ENCODE measurements around the gene GLYATL1.

Gene GLYATL1

DNA sequence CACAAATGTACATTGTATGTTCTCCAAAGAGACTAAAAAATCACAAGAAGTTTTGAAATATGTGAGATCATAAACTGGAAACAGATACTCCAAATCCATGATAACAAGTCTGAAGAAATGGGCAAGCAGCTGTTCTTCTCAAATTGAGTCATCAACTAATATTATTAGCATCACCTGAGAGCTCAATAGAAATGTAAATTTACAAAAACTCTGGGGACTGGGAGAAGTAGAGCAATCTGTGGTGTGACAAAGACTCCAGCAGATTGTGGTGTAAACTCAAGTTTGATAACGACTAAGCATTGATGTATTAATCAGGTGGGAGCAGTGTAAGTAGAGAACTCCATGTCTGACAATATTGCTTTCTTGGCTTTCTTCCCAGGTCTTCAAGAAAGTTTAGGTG, 53.2 kb downstream of the GLYATL1 start:
- peaks cover 0 to 2% of the 10 kb centered on the region in 2 donors for H3K9me3 ChIP-seq (replicated peaks in 1 of 2; ENCODE audit: control insufficient read depth in 2 of 2, insufficient read depth in 1 of 2, low read depth in 1 of 2, low read length in 2 of 2)
- no peak overlapping the region for H2BK5ac ChIP-seq (ENCODE audit: low read length)
- no peak overlapping the region for H3K9ac ChIP-seq (ENCODE audit: low read depth, low read length, poor library complexity)
- no peak overlapping the region for H4K8ac ChIP-seq (ENCODE audit: low read depth, low read length)
- H2BK12ac ChIP-seq (ENCODE audit: low read length): no peak overlapping the region
- H3K27me3 ChIP-seq (ENCODE audit: control insufficient read depth in 3 of 3, insufficient read depth in 3 of 3, low read depth in 1 of 3, low read length in 3 of 3): peaks cover 0 to 9% (median 0%) of the 10 kb centered on the region in 3 experiments
- no peak overlapping the region for H3K27ac ChIP-seq (replicated peaks; ENCODE audit: low read length)
- H3K18ac ChIP-seq (ENCODE audit: low read length): no peak overlapping the region
- H3K4me3 ChIP-seq (ENCODE audit: low read length in 2 of 2): no peak overlapping the region
- no peak overlapping the region for H2AFZ ChIP-seq (ENCODE audit: low read length)
- no peak overlapping the region for H3K4ac ChIP-seq (ENCODE audit: low read length)
- H2BK120ac ChIP-seq (ENCODE audit: low read depth, low read length): no peak overlapping the region
- H3K79me1 ChIP-seq (ENCODE audit: low read depth, low read length): no peaks in the 10 kb centered on the region
- H4K91ac ChIP-seq (ENCODE audit: low read depth, low read length, poor library complexity): no peak overlapping the region
- H3K14ac ChIP-seq (ENCODE audit: low read length): no peak overlapping the region
- no peak overlapping the region for H2BK15ac ChIP-seq (ENCODE audit: low read length)
- no peaks in the 10 kb centered on the region for H3K4me1 ChIP-seq (ENCODE audit: control insufficient read depth in 2 of 2, insufficient read depth in 1 of 2, low read depth in 1 of 2, low read length in 2 of 2)
- no peaks in the 10 kb centered on the region for H3K36me3 ChIP-seq (replicated peaks in 1 of 2; ENCODE audit: control insufficient read depth in 2 of 2, insufficient read depth in 2 of 2, low read length in 2 of 2)
- H2AK5ac ChIP-seq (ENCODE audit: low read depth, low read length): no peak overlapping the region
- H3K23ac ChIP-seq (ENCODE audit: low read depth, low read length, poor library complexity): no peak overlapping the region
- no peak for DNase-seq (ENCODE audit: low spot score)
- WGBS, 2 donors (ENCODE audit: extremely low coverage in 2 of 2, insufficient read length in 2 of 2, insufficient replicate concordance in 1 of 2): no CpG with 5 or more reads among the region's 1 CpG
- H3K4me2 ChIP-seq (ENCODE audit: insufficient read depth, low read length, poor library complexity, severe bottlenecking): no peak overlapping the region

DNA sequence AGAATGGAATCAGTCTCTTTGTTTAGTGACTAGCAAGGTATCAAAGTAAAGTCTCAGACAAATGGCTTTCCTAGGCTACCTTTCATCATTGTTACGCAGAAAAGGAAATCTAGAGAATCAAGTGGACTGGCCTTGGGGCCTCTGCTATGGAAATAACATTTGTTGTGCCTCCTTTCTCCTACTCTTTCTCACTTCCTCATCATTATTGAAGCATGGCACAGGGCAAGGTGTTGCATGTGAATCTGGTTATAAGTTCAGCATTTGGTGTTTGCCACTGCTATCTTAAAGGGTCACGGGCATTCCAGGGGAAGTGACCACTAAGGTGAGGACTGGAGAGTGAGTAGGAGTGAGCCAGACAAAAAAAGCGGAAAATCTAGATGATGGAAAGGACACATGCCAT, 54.9 kb downstream of the GLYATL1 start:
- Histone ChIP-seq H2AFZ (ENCODE audit: low read length) (no peak overlapping the region), H3K4me2 (ENCODE audit: insufficient read depth, low read length, poor library complexity, severe bottlenecking) (no peak overlapping the region), H4K8ac (ENCODE audit: low read depth, low read length) (no peak overlapping the region), H3K23ac (ENCODE audit: low read depth, low read length, poor library complexity) (no peak overlapping the region), H3K36me3 (replicated peaks in 1 of 2; ENCODE audit: control insufficient read depth in 2 of 2, insufficient read depth in 2 of 2, low read length in 2 of 2) (no peaks in the 10 kb centered on the region), H2BK120ac (ENCODE audit: low read depth, low read length) (no peak overlapping the region), H3K27ac (replicated peaks; ENCODE audit: low read length) (no peak overlapping the region), H3K9ac (ENCODE audit: low read depth, low read length, poor library complexity) (no peak overlapping the region), H3K79me1 (ENCODE audit: low read depth, low read length) (no peaks in the 10 kb centered on the region), H3K4me1 (ENCODE audit: control insufficient read depth in 2 of 2, insufficient read depth in 1 of 2, low read depth in 1 of 2, low read length in 2 of 2) (no peaks in the 10 kb centered on the region), H3K14ac (ENCODE audit: low read length) (no peak overlapping the region), H3K27me3 (ENCODE audit: control insufficient read depth in 3 of 3, insufficient read depth in 3 of 3, low read depth in 1 of 3, low read length in 3 of 3) (peaks cover 0 to 9% (median 0%) of the 10 kb centered on the region in 3 experiments), H3K18ac (ENCODE audit: low read length) (no peak overlapping the region), H2BK15ac (ENCODE audit: low read length) (no peak overlapping the region), H2BK12ac (ENCODE audit: low read length) (no peak overlapping the region), H3K9me3 (replicated peaks in 1 of 2; ENCODE audit: control insufficient read depth in 2 of 2, insufficient read depth in 1 of 2, low read depth in 1 of 2, low read length in 2 of 2) (peaks cover 0 to 2% of the 10 kb centered on the region in 2 donors), H2AK5ac (ENCODE audit: low read depth, low read length) (no peak overlapping the region), H2BK5ac (ENCODE audit: low read length) (no peak overlapping the region), H3K4ac (ENCODE audit: low read length) (no peak overlapping the region), H4K91ac (ENCODE audit: low read depth, low read length, poor library complexity) (no peak overlapping the region), H3K4me3 (ENCODE audit: low read length in 2 of 2) (no peak overlapping the region)
- no peak for DNase-seq (ENCODE audit: low spot score)
- WGBS, 2 donors (ENCODE audit: extremely low coverage in 2 of 2, insufficient read length in 2 of 2, insufficient replicate concordance in 1 of 2): no CpG with 5 or more reads among the region's 3 CpGs

DNA sequence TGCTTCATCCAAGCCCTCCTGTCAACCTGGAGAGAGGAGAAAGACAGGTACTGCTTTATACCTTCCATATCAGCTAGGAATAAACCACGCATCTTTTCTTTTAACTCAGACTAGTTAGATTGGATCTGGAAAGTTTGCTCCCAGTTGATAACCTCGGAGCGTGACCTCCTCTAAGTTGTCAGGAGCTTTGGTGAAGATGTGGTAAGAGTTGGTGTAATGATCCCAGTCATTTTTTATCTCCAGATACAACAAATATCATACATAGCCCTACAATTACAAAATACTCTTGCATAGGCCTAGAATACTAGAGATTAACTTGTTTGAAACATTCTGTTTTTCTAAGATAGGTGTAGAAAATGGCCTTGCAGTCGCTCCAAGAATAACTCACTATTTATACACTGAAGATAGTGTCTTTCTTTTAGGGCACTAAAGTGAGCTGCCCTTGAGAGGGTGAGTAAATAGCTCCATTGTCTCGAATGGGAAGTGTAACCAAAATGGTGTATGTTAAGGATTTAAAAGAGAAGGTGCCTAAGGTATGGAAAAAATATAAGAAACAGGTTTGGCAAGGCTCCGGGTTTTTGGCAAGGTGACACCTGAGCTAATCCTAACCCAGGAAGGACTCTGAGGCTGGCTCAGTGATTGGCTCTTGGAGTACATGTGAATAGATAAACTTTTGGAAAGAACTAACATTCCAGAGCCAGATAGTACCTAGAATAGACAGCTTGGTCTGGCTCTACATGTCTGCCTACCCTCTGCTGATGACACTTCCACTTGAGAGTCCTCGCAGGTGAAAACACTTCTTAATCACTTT, 59.4 kb downstream of the GLYATL1 start:
- Histone ChIP-seq H3K79me1 (ENCODE audit: low read depth, low read length) (no peaks in the 10 kb centered on the region), H3K9ac (ENCODE audit: low read depth, low read length, poor library complexity) (no peak overlapping the region), H3K27ac (replicated peaks; ENCODE audit: low read length) (no peak overlapping the region), H2BK12ac (ENCODE audit: low read length) (no peak overlapping the region), H3K4me3 (ENCODE audit: low read length in 2 of 2) (no peak overlapping the region), H3K4ac (ENCODE audit: low read length) (no peak overlapping the region), H3K18ac (ENCODE audit: low read length) (no peak overlapping the region), H2AFZ (ENCODE audit: low read length) (no peak overlapping the region), H2AK5ac (ENCODE audit: low read depth, low read length) (no peak overlapping the region), H4K91ac (ENCODE audit: low read depth, low read length, poor library complexity) (no peak overlapping the region), H3K4me2 (ENCODE audit: insufficient read depth, low read length, poor library complexity, severe bottlenecking) (no peak overlapping the region), H3K36me3 (replicated peaks in 1 of 2; ENCODE audit: control insufficient read depth in 2 of 2, insufficient read depth in 2 of 2, low read length in 2 of 2) (no peaks in the 10 kb centered on the region), H2BK15ac (ENCODE audit: low read length) (no peak overlapping the region), H3K23ac (ENCODE audit: low read depth, low read length, poor library complexity) (no peak overlapping the region), H4K8ac (ENCODE audit: low read depth, low read length) (no peak overlapping the region), H3K9me3 (replicated peaks in 1 of 2; ENCODE audit: control insufficient read depth in 2 of 2, insufficient read depth in 1 of 2, low read depth in 1 of 2, low read length in 2 of 2) (no peaks in the 10 kb centered on the region), H3K4me1 (ENCODE audit: control insufficient read depth in 2 of 2, insufficient read depth in 1 of 2, low read depth in 1 of 2, low read length in 2 of 2) (no peaks in the 10 kb centered on the region), H3K14ac (ENCODE audit: low read length) (no peak overlapping the region), H2BK5ac (ENCODE audit: low read length) (no peak overlapping the region), H3K27me3 (ENCODE audit: control insufficient read depth in 3 of 3, insufficient read depth in 3 of 3, low read depth in 1 of 3, low read length in 3 of 3) (peaks cover 0 to 9% (median 0%) of the 10 kb centered on the region in 3 experiments), H2BK120ac (ENCODE audit: low read depth, low read length) (no peak overlapping the region)
- no peak for DNase-seq (ENCODE audit: low spot score)
- WGBS, 2 donors (ENCODE audit: extremely low coverage in 2 of 2, insufficient read length in 2 of 2, insufficient replicate concordance in 1 of 2): no CpG with 5 or more reads among the region's 7 CpGs

DNA sequence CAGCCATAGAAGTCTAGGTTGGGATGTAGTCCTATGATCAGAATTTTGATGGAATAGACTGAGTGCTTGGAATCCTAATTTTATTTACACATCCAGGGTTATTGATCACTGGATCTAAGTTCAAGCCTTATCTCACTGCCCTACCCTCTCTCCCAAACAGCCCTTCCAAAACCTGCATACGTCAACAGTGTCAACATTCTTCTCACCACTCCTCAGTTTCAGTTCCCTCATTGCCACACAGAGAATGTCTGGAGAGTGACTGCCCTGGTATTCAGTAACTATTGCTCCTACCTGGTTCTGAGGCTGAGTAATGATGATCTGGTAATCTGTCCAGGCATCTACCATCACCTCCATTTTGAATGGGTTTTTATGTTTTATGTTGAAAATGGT, 60.0 kb downstream of the GLYATL1 start:
- Histone ChIP-seq H4K8ac (ENCODE audit: low read depth, low read length) (no peak overlapping the region), H3K23ac (ENCODE audit: low read depth, low read length, poor library complexity) (no peak overlapping the region), H3K79me1 (ENCODE audit: low read depth, low read length) (no peaks in the 10 kb centered on the region), H3K27me3 (ENCODE audit: control insufficient read depth in 3 of 3, insufficient read depth in 3 of 3, low read depth in 1 of 3, low read length in 3 of 3) (peaks cover 0 to 7% (median 0%) of the 10 kb centered on the region in 3 experiments), H2BK5ac (ENCODE audit: low read length) (no peak overlapping the region), H3K18ac (ENCODE audit: low read length) (no peak overlapping the region), H3K4me3 (ENCODE audit: low read length in 2 of 2) (no peak overlapping the region), H3K9me3 (replicated peaks in 1 of 2; ENCODE audit: control insufficient read depth in 2 of 2, insufficient read depth in 1 of 2, low read depth in 1 of 2, low read length in 2 of 2) (no peaks in the 10 kb centered on the region), H3K4ac (ENCODE audit: low read length) (no peak overlapping the region), H2AK5ac (ENCODE audit: low read depth, low read length) (no peak overlapping the region), H2AFZ (ENCODE audit: low read length) (no peak overlapping the region), H2BK120ac (ENCODE audit: low read depth, low read length) (no peak overlapping the region), H3K36me3 (replicated peaks in 1 of 2; ENCODE audit: control insufficient read depth in 2 of 2, insufficient read depth in 2 of 2, low read length in 2 of 2) (no peaks in the 10 kb centered on the region), H4K91ac (ENCODE audit: low read depth, low read length, poor library complexity) (no peak overlapping the region), H3K4me2 (ENCODE audit: insufficient read depth, low read length, poor library complexity, severe bottlenecking) (no peak overlapping the region), H3K4me1 (ENCODE audit: control insufficient read depth in 2 of 2, insufficient read depth in 1 of 2, low read depth in 1 of 2, low read length in 2 of 2) (no peaks in the 10 kb centered on the region), H3K14ac (ENCODE audit: low read length) (no peak overlapping the region), H3K27ac (replicated peaks; ENCODE audit: low read length) (no peak overlapping the region), H2BK12ac (ENCODE audit: low read length) (no peak overlapping the region), H3K9ac (ENCODE audit: low read depth, low read length, poor library complexity) (no peak overlapping the region), H2BK15ac (ENCODE audit: low read length) (no peak overlapping the region)
- no CpG with 5 or more reads among the region's 1 CpG for WGBS, 2 donors (ENCODE audit: extremely low coverage in 2 of 2, insufficient read length in 2 of 2, insufficient replicate concordance in 1 of 2)
- DNase-seq (ENCODE audit: low spot score): no peak

Measured in neuronal stem cell (in vitro differentiated cells).